ENCODE results near the gene KRTAP10-3.

GRCh38 chr21:44568261-44568660 is 9.7 kb upstream of the KRTAP10-3 start:
- TF ChIP-seq, protein P1, sequence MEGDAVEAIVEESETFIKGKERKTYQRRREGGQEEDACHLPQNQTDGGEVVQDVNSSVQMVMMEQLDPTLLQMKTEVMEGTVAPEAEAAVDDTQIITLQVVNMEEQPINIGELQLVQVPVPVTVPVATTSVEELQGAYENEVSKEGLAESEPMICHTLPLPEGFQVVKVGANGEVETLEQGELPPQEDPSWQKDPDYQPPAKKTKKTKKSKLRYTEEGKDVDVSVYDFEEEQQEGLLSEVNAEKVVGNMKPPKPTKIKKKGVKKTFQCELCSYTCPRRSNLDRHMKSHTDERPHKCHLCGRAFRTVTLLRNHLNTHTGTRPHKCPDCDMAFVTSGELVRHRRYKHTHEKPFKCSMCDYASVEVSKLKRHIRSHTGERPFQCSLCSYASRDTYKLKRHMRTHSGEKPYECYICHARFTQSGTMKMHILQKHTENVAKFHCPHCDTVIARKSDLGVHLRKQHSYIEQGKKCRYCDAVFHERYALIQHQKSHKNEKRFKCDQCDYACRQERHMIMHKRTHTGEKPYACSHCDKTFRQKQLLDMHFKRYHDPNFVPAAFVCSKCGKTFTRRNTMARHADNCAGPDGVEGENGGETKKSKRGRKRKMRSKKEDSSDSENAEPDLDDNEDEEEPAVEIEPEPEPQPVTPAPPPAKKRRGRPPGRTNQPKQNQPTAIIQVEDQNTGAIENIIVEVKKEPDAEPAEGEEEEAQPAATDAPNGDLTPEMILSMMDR (IDR thresholded peaks at IDR 0.05; ENCODE audit: low read depth, low read length), result no peak
- no peak for TF ChIP-seq POLR2A (IDR thresholded peaks at IDR 0.05; ENCODE audit: extremely low read depth, insufficient read length)

All from NB4 (cell line).